Measurements from ENCODE around the gene PTN. TPM values are rescaled to one million over a fixed set of nuclear protein-coding genes. Genes with fewer than 3 reads are reported as not detected.
A peak's percentile ranks its signal among the peaks of the same experiment; 100 is the strongest.

The PTN gene
- total RNA-seq, 6 experiments from 2014 or later, result 2.2 to 9.6 (median 8.0) TPM

DNA sequence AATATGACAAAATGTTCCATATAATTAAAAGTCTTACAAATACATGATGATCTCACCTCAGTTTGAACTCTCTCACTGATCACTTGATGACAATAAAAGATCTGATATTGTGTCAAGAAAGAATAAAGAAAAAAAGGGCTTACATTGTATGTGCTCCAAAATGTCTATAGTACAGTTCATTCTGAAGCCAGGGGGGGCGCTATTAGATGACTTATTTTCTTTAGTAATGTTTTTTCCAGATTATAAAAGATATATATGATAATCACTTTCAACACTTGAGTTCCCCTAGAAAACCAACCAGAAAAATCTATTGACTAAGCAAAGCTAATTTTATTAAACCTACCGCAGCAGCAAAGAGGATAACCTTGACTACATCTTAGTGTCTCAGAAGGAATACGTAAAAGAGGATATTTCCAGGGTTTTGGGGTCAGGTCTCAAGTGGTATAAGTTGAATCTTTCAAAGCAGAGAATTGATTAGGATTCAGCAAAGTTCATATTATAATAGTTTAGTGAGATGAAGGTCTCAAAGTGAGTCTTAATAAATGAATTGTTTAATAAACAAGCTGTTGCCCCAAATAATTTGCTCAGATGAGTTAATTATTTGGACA lies 55.8 kb downstream of the PTN start:
- TF ChIP-seq, protein P1, sequence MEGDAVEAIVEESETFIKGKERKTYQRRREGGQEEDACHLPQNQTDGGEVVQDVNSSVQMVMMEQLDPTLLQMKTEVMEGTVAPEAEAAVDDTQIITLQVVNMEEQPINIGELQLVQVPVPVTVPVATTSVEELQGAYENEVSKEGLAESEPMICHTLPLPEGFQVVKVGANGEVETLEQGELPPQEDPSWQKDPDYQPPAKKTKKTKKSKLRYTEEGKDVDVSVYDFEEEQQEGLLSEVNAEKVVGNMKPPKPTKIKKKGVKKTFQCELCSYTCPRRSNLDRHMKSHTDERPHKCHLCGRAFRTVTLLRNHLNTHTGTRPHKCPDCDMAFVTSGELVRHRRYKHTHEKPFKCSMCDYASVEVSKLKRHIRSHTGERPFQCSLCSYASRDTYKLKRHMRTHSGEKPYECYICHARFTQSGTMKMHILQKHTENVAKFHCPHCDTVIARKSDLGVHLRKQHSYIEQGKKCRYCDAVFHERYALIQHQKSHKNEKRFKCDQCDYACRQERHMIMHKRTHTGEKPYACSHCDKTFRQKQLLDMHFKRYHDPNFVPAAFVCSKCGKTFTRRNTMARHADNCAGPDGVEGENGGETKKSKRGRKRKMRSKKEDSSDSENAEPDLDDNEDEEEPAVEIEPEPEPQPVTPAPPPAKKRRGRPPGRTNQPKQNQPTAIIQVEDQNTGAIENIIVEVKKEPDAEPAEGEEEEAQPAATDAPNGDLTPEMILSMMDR (IDR thresholded peaks at IDR 0.05), result peak; percentile 74
- Mint-ChIP-seq H3K27ac (no peak overlapping the region), H3K4me3 (no peak overlapping the region), H3K9me3 (no peaks in the 10 kb centered on the region), H3K4me1 (ENCODE audit: low read depth) (no peaks in the 10 kb centered on the region), H3K27me3 (ENCODE audit: insufficient read depth) (no peaks in the 10 kb centered on the region), H3K36me3 (ENCODE audit: low read depth) (no peaks in the 10 kb centered on the region)
- no peak for DNase-seq

DNA sequence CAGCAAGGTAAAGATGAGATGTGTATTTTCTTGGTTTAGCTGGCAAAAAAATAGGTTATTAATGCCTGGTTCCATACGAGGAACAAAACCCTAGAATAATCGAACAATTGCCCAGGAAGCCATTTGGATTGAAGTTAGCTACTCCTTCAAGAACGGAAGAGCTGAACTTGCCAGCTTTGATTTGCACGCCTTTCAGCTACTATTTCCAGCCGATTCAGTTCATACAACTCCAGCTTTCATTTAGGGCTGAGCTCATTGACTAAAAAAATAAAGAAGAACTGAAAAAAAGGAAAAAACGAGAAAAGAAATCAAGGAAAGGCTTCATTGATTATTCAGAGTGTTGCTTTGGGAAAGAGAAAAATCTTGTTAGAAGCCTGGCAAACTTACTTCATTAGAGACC lies 60.4 kb downstream of the PTN start:
- Mint-ChIP-seq H3K4me3 (no peak overlapping the region), H3K27ac (no peak overlapping the region), H3K9me3 (no peaks in the 10 kb centered on the region), H3K4me1 (ENCODE audit: low read depth) (no peaks in the 10 kb centered on the region), H3K36me3 (ENCODE audit: low read depth) (no peaks in the 10 kb centered on the region), H3K27me3 (ENCODE audit: insufficient read depth) (no peaks in the 10 kb centered on the region)
- no peak for DNase-seq
- TF ChIP-seq, protein P1 (IDR thresholded peaks at IDR 0.05), result no peak

DNA sequence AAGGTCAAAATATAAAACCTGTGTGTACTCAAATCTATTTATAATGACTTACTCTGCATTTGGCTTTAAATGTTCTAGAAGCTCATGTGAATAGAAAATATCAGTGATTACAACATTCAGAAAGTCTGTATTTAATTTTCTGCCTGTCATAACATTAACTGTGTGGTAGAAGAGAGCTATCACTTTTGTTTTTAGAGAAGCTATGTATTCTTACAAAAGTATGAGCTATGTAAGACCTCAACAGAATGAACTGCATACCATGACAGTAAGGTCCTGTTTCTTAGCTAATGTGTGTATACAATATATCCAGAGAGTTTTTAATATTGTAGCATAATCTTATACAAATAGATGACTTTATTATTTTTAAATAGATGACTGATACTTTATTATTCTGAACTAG lies 61.5 kb downstream of the PTN start:
- H3K27ac Mint-ChIP-seq, result no peak overlapping the region

DNA sequence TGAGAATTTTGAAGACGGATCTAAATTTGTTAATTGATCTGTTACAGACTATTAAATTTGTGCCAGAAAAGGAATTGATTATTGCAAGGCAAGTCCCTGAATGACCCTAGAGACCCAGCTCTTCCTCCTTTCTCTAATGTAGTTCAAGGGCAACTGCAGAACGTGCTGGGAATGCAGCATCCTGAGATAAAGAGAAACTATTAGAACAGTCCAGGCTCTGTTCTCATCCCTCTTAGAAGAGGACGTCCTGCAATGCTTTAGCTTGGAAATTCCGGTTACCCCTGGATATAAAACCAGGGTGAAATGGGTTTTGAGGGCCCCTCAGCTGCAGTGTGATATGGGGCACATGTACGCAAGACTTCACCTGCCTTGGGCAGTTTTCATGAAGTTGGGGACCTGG lies 67.3 kb downstream of the PTN start:
- Mint-ChIP-seq H3K4me3 (no peak overlapping the region), H3K36me3 (ENCODE audit: low read depth) (no peaks in the 10 kb centered on the region), H3K9me3 (no peaks in the 10 kb centered on the region), H3K27me3 (ENCODE audit: insufficient read depth) (no peaks in the 10 kb centered on the region; the same call in 1 of the 2 replicates), H3K4me1 (ENCODE audit: low read depth) (no peaks in the 10 kb centered on the region), H3K27ac (no peak overlapping the region)
- DNase-seq, result no peak
- TF ChIP-seq, protein P1 (IDR thresholded peaks at IDR 0.05), result no peak

More for the DNA sequence above, 61.5 kb downstream of the PTN start:
- Mint-ChIP-seq H3K4me1 (ENCODE audit: low read depth) (no peaks in the 10 kb centered on the region), H3K27me3 (ENCODE audit: insufficient read depth) (no peaks in the 10 kb centered on the region; the same call in 1 of the 2 replicates), H3K4me3 (no peak overlapping the region), H3K36me3 (ENCODE audit: low read depth) (no peaks in the 10 kb centered on the region), H3K9me3 (no peaks in the 10 kb centered on the region)
- no peak for DNase-seq
- TF ChIP-seq, protein P1 (IDR thresholded peaks at IDR 0.05), result no peak

DNA sequence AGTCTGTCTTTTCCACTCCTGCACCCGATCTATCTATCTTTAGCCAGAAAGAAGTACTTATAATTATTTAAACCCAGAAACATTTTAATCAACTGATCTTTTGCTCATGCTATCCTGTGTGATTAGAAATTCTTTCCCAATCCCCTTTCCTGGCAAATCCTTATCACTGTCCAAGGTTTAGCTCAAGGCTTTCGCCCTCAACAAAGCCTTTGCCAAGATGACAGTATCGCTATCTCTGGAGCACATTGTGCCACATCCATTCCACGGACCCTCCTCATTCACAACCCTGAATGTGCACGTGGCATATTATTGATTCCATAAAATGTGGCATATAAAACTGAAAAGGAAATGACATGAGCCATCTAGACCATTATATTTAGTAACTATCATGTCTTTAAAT lies 71.3 kb downstream of the PTN start:
- DNase-seq, result no peak
- H3K27me3 Mint-ChIP-seq (ENCODE audit: insufficient read depth), result no peaks in the 10 kb centered on the region
- H3K36me3 Mint-ChIP-seq (ENCODE audit: low read depth), result no peaks in the 10 kb centered on the region
- no peak overlapping the region for H3K4me3 Mint-ChIP-seq
- TF ChIP-seq, protein P1 (IDR thresholded peaks at IDR 0.05), result no peak
- no peak overlapping the region for H3K27ac Mint-ChIP-seq
- no peaks in the 10 kb centered on the region for H3K9me3 Mint-ChIP-seq
- H3K4me1 Mint-ChIP-seq (ENCODE audit: low read depth), result no peaks in the 10 kb centered on the region

All from HFFc6 (cell line).